Stimulated activated CD4-positive, alpha-beta T cell treated with anti-CD3 and anti-CD28 coated beads, Interleukin-1b, Interleukin-23, amount 100 ng/mL, for 48 hours (primary cell): ENCODE measurements around the gene SPPL3.
"Not testable (repeated sequence)": the region's sequence is repeated elsewhere in the genome, so short reads cannot be mapped to it uniquely, and the experiment has no call there.

Experiments
- DNase-seq: peaks from one replicate; pipeline ENCODE4 v3.0.0-alpha.2; 2020

SPPL3 gene, protein sequence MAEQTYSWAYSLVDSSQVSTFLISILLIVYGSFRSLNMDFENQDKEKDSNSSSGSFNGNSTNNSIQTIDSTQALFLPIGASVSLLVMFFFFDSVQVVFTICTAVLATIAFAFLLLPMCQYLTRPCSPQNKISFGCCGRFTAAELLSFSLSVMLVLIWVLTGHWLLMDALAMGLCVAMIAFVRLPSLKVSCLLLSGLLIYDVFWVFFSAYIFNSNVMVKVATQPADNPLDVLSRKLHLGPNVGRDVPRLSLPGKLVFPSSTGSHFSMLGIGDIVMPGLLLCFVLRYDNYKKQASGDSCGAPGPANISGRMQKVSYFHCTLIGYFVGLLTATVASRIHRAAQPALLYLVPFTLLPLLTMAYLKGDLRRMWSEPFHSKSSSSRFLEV

DNA sequence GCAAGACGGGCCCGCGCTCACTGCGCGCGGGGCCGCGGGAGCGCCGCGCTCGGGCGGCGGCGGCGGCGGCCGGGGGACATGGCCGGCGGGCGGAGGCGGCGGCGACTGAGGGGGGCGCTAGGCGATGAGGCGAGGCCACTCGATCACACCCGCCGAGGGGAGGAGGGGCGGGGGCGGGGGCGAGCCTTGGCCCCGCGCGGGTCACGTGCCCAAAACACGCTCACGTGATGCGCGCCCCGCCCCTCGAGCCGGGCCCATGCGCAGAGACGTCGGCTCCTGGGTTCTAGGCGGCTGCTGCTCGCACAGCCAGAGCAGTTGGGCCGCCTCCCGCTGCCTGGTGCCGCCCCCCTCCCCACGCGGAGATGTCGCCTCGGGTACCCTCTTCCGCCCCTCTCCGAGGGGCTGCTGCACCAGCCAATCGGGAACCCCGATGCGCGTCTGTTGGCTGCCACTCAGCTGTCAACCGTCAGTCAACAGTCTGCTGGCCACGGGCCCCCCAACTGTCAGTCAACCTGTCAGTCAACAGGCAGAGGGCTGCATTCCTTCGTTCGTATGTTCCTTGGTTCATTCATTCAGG is at the start of gene SPPL3:
SPPL3 (minus strand) TSS at position 162 of the 577 bp plus-strand sequence. CDS start 491 bp downstream, outside the sequence.
- DNase-seq = peak; percentile 90

DNA sequence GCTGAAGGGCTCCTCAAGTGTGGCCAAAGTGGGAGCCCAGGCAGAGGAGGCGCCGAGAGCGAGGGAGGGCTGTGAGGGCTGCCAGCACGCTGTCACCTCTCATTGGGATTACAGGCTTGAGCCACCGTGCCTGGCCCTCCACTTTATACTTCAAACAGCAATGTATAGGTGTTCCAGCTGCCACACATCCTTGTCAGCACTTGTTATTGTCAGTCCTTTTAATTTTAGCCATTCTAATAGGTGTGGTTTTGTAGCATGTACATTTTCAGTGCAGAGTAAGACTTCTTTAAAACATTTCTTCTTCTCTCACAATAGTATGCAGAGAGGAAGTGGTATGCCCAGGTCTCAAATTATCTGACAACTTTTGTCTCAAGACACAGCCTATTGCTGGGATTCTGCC is 46.6 kb upstream of the SPPL3 start:
- DNase-seq = no peak

DNA sequence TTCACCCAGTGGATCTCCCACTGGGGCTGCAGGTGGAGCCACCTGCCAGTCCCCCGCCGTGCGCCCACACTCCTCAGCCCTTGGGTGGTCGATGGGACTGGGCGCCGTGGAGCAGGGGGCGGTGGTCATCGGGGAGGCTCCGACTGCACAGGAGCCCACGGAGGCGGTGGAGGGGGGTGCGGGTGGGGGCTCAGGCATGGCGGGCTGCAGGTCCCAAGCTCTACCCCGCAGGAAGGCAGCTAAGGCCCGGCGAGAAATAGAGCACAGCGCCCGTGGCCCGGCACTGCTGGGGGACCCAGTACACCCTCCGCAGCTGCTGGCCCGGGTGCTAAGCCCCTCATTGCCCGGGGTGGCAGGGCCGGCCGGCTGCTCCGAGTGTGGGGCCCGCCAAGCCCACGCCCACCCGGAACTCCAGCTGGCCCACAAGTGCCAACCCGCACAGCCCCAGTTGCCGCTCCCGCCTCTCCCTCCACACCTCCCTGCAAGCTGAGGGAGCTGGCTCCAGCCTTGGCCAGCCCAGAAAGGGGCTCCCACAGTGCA is 46.2 kb upstream of the SPPL3 start:
- DNase-seq = not testable (repeated sequence)

DNA sequence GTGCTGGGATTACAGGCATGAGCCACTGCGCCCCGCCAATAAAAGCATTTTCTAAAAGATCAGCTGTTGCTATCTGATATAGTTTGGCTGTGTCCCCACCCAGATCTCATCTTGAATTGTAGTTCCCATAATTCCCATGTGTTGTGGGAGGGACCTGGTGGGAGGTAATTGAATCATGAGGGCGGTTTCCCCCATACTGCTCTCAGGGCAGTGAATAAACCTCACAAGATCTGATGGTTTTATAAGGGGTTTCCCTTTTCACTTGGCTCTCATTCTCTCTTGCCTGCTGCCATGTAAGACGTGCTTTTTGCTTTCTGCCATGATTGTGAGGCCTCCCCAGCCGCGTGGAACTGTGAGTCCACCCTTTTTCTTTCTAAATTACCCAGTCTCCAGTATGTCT is 41.4 kb upstream of the SPPL3 start:
- DNase-seq = not testable (repeated sequence)

DNA sequence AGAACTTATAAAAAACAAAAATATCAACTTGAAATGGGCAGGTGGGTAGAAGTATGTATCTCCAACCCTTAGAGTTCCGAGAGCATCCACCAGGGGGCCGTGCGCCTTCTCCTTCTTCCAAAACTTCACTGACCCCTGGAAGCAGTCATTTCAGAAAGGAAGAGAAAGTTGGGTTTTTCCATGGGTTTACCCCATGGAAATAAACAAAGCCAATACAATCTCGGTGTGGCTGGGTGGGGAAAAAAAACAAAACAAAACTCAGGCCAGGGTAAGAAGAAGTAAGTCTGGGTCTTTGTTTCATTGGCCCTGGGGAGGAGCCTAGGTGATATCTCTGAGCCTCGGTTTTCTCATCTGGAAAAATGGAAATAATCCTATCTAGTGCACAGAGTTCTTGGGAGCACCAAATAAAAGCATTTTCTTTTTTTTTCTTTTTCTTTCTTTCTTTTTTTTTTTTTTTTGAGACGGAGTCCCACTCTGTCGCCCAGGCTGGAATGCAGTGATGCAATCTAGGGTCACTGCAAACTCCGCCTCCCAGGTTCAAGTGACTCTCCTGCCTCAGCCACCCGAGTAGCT is 40.6 kb upstream of the SPPL3 start:
- peak; percentile 58 for DNase-seq

DNA sequence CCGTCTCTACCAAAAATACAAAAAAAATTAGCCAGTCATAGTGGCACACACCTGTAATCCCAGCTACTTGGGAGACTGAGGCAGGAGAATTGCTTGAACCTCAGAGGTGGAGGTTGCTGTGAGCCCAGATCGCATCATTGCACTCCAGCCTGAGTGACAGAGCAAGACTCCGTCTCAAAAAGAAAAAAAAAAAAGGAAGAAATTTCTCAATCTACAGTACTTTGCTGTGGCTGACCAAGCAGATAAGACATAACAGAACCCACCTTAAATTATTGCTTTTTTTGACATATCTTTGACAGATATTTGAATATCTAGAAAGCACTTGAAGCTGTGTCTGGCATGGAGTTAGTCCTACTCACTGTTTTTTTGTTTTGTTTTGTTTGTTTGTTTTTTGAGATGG is 39.3 kb upstream of the SPPL3 start:
- no peak for DNase-seq

DNA sequence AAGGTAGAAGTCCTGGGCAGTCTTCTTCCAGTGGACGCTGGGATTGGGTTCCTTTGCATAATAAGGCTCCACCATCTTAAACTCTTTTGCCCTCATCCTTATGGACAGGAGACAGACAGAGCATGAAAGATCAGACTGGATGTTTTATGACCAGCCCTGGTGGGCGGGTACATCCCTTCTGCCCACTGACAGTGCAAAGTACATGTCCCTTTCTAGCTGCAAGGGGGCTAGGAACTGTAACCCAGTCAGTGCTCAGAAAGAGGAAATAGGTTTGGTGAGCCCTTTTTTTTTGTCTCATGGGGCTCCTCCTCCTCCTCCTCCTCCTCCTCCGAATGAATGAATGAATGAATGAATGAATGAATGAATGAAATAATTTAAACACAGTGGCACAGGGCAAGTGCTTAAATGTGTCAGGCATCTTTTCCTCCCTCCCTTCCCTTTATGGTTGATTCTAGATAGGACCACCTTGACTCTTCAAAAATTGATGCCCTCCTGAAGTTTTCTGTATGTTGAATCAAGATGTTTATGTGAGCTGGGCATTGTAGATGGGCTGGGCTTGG is 37.8 kb upstream of the SPPL3 start:
- no peak for DNase-seq

DNA sequence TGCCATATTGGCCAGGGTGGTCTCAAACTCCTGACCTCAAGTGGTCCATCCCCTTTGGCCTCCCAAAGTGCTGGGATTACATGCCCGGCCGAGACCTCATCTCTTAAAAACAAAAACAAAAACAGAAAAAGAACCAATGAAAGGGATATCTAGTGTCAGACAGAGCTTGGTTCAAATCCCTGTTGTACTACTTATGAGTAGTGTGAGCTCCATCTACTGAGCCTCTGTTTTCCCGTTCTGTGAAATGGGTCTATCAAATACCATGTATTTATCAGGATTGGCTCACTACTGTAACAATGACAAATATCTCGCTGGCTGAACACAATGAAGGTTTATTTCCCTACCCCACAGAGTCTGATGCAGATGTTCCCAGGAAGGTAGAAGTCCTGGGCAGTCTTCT is 37.3 kb upstream of the SPPL3 start:
- DNase-seq = no peak

DNA sequence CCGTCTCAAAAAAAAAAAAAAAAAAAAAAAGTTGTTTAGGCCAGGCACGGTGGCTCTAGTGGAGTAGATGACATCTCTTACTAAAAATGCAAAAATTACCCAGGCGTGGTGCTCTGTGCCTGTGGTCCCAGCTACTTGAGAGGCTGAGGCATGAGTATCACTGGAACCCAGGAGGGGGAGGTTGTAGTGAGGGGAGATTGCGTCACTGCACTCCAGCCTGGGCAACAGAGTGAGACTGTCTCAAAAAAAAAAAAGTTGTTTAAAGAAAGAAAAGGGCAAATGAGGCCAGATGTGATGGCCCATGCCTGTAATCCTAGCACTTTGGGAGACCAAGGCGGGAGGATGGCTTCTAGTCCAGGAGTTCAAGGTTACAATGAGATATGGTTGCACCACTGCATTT is 36.6 kb upstream of the SPPL3 start:
- no peak for DNase-seq

DNA sequence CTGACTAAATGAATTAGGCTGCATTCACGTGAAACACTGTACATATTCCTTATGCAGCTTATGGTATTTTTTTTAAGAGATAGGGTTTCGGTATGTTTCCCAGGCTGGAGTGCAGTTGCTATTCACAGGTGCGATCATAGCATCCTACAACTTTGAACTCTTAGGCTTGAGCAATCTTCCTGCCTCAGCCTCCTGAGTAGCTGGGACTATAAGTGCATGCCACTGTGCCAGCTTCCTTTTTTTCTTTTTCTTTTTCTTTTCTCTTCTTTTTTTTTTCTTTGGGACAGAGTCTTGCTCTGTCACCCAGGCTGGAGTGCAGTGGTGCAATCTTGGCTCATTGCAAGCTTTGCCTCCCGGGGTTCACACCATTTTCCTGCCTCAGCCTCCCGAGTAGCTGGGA is 35.8 kb upstream of the SPPL3 start:
- no peak for DNase-seq

DNA sequence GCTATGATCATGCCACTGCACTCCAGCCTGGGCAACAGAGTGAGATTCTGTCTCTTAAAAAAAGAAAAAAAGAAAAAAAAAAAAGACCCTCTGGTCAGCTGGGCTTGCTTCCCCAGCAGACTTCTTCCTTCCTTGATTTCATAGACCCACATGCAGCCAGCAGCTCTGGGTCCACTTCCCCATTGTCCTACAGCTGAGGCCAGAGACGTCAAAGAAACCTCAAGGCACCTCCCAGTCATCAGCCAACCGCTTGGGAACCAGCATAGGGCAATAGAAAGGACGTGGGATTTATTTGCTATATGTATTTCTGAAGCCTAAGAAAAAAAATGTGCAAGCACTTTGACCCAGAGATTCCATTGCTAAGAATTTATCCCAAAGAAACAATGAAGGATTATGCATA is 35.4 kb upstream of the SPPL3 start:
- DNase-seq = no peak

DNA sequence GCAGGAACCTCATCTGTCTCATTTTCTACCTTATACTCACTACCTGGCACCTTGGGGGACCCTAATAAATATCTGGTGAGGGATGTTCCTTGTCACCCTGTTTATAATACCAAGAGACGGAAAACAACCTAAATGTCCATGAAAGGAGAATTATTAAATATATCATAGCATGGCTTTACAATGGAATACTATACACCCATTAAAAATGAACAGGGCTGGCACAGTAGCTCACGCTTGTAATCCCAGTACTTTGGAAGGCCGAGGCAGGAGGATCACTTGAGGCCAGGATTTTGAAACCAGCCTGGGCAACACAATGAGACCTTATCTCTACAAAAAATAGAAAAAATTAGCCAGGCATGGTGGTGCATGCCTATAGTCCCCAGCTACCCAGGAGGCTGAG is 34.3 kb upstream of the SPPL3 start:
- DNase-seq = no peak

DNA sequence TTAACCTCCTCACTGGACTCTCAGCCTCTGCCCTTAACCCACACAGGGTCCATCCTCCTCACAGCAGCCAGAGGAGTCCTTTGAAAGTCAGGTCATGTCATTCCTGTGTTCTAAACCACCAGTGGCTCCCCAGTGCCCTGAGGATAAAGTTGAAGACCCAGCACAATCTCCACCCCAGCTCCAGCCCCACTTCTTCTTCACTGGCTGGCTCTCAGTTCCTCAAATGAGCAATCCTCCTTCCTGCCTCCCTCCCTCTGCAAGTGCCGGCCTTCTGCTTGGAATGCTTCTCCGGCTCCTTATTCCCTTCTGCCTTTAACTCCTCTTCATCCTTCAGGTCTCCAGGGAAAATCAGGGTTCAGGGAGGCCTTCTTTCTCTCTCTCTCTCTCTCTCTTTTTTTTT is 32.0 kb upstream of the SPPL3 start:
- no peak for DNase-seq

DNA sequence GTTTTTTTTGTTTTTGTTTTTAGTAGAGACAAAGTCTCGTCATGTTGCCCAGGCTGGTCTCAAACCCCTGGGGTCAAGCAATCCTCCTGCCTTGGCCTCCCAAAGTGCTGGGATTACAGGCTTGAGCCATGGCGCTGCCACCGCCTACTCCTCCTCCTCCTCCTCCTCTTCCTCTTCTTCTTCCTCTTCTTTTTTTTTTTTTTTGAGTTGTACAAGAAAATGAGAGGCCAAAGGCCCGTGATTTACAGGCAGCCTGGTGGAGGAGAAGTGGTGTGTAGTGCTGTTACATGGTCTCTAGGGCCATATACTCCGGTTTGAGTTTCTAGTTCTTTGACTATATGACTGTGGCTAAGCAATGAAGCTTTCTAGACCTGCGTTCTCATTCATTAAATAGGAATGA is 29.6 kb upstream of the SPPL3 start:
- DNase-seq = no peak

DNA sequence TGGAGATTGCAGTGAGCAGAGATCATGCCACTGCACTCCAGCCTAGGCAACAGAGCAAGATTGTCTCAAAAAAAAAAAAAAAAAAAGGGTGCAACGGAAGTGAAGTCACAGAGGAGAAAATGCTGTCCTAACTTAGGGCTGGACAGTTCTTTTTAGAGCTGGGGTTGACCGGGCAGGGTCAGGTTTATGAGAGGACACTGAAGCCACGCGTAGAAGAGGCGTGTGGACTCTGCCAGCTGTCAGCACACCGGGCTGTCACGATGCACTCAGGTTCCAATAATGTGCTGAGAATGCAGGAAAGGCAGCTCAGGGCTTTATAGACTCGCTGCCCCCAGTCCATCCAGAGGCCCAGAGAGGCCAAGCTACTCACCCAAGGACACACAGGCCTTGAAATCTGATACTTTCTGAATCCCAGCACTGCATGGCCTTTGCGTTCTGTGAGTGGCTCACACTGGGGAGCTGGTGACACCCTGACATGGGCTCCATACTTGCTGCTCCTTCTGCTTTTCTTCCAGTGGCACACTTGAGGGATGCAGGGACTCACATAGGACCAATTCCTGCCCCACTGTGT is 28.9 kb upstream of the SPPL3 start:
- no peak for DNase-seq

DNA sequence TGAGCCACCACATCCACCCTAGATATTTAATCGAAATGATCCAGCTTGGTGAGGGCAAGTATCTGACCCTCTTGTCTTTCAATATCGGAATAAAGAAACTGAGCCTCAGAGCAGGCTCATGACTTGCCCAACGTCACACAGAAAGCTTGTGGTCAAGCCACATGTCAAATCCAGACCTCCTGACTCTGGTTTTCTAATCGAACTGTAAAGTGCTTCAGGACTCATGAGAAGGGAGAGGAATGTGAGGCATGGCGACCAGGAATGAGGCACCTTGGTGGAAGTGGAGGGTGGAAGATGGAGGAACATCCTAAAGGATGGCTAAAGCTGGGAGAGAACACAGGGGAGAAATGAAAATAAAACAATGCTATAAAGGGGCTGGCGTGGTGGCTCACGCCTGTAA is 27.9 kb upstream of the SPPL3 start:
- no peak for DNase-seq

DNA sequence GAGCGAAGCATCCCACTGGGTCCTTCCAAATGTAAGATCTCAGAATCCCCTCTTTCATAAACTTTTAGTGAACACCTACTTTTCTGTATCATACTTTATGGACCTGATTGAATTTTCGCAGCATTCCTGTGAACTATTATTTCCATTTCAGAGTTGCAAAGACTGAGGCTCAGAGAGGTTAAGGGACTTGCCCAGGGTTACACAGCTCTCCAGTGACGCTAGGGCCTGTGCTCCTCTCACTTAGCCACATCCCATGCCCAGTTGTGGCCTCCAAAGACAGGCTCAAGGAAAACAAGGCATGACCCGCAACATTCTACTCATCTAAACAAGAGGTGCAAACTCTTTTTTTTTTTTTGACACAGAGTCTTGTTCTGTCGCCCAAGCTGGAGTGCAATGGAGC is 25.9 kb upstream of the SPPL3 start:
- DNase-seq = no peak

DNA sequence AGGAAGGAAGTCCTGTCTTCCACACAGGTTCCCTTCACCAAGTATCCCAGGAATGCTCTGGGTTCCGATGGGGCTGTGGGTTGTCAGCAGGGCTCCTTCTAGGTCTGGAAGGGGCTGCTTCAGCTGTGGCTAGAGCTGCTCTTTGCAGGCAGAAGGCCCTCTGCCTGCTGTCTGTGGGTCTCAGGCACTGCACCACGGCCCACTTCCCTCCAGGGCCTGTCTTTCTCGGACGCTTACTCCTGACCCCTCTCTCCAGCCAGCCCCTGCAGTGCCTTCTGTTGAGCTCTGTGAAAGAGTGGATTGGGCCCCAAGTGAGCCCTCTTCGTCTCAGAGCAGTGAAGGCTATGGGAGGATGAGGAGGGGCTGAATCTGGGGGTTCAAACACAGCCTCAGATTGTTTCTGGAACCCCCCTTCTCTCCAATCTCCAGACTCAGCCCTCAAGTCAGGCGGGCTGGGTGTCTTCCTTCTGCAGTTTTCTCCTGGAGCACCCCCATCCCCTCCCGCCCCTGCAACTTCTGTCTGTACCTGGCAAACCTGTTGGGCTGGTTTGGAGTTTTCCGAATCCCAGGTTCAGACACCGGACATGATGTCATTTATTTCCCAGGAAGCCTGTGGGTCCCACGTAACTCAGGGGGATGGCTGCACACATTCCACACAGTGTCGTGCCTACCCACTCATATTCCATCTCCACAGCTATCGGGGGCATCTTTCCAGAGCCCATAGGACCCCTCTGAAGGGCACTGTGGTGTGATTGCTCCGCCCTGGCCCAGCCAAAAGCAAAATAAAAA is 24.9 kb upstream of the SPPL3 start:
- DNase-seq = no peak

DNA sequence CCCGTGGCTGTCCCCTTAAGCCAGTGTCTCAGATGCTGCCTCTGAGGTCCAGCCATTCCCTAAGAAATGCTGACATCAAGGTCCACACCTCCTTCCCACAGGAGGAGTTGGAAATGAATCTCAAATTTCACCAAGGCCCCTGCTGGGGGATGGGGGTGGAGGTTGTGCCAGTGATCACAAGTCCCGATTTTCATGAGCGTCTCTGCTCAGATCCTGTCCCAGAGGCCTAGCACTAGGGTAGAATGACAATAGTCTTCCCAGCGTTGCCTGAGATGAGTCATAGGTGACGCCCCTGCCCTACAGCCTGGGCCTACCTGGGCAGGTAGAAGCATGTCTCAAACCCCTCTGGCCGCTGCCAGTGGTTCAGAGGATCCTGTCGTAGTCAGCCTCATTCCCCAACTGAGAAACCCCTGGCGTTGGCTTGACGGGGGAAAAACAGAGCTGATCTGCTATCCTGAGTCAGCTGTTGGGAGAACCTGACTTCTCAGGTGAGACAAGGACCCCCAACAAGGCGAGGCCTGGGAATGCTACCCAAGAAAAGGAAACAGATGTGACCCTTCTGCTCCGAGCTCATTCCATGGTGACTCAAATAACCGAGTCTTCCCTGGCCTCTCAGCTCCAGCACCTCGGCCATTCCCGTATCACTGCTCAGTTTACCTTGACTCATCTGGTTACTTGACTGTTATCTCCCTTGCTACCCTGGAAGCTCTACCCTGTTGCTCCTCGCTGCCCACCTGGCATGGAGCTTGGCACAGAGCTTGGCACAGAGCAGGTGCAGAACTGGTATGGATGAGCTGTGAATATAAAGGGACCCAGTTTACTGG is 21.8 kb upstream of the SPPL3 start:
- no peak for DNase-seq

DNA sequence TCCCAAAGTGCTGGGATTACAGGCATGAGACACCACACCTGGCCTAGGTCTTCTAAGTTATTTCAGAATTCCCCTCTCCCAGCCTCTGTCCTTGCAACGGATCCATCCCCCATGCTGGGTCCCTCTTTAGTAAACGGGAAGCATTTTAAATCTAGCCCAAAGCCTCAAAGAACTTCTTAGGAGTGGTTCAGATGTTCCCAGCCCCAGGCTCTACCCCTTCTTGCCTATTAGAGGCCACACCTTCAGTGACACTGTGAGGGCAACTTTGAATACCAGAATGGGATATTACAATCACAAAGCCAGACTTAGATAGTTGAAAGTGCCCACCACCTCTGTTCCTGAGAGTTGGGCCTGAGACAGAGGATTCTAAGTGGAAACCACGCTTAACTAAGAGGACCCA is 18.1 kb upstream of the SPPL3 start:
- no peak for DNase-seq

DNA sequence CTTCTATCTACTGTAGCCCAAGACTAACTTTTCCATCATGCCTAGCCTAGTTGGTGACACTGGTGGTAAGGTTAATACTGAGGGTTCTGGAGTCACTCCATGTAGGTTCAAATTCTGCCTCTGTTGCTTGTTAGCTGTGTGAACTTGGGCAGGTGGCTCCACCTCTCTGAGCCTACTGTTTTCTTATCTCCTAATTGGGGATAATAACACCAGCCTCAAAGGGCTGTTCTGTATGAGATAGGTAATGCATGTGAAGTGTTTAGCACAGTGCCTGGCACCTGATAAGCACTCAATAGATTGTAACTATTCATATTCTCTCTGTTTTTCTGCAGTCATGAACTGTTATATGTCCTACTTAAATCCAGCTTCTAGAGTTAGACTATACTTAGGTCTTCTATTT is 17.5 kb upstream of the SPPL3 start:
- no peak for DNase-seq

DNA sequence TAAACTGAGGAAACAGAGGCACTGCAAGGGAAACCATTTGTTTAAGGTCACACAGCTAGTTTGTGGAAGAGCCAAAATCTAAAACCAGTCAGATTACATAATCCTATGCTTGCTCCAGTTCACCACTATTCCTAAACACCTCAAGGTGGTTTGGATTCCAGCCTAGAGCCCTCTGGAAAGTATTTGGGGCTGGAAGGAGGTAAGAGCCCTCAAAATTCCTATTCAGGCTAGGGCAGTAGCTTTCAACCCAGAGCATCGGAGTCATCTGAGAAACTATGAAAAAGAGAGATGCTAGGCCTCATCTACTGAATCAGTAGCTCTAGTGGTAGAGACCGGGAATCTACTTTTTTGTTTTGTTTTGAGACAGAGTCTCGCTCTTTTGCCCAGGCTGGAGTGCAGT is 16.0 kb upstream of the SPPL3 start:
- DNase-seq = no peak
